ENCODE measurements around the gene GFOD2.

Gene GFOD2

GRCh38 chr16:67731753-67732095 lies 12.6 kb upstream of the GFOD2 start:
- DNase-seq (ENCODE audit: low read depth), result no peak

DNA sequence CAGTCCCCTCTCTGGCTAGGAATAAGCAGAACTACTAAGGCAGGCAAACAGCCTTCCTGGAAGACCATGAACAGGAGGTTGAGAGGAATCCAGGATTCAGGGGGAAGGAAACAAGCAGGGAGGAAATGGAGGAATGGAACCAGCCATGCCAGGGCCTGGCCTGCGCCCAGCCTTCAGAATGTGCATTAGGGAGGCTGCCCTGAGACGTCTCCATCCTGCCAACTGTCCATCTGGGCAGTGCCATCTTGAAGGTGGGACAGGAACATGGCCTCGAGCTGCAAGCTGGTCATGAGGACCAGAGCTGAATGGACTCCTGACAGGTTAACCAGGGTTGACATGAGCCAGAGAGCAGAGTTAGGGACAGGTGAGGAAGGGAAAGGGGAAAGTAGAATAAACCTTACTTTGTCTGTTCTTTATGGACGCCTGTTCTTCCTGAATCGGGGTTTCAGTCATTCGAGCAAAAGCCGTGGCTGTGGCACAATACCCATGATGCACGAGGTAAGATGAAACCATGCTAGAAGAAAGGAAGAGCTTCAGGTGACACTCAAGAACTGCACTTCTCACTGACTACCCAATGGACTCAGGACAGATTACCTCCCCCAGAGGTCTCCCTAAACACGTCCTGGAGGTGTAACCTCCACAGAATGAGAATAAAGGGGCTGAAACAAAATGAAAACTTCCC lies 12.1 kb upstream of the GFOD2 start:
- DNase-seq (ENCODE audit: low read depth), result no peak

DNA sequence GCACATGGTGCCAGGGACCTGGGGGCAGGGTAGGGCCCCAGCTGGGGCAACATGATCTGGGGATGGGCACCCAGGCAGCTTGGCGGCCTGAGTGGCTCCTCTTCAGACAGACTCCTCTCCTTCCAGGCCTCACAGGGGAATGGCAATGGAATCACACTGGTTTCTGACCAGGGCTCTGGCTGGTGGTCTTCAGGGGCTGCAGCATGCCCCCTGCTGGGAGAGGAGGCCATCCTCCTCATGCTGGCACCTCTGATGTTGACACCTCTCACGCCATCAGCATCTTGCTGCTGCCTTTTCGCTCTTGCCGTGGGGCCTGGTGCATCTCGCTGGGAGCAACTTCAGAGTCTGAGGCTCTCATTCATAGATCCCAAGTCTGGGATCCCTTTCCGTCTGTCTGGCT lies 11.2 kb upstream of the GFOD2 start:
- DNase-seq (ENCODE audit: low read depth), result no peak

DNA sequence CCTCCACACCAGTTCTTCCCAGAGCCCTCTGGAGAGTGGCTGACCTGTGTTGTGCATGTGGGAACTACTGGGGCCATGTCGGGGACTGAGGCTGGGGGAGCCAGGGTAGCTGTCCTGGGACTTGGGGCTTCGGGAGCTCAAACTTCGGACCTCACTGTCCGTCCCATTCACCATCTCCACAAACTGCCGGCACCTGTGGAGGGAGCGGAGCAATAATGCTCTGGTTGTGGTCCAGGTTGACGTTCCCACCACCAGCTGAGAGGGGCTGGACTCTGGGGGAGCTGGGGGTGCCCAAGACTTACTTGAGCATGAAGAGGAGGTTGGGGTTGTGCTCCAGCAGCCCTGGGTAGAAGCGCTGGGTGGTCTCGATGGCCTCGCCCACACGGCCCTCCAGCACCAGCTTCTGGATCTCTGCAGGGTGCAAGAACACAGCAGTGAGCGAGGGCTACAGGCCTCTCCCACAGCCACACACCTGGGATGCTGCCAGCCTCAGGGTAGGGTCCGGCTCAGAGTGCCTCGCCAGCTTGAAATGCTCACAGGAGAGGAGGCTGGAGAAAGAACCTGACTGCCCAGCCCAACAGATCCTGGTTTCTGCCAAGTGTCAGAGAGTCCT lies 10.6 kb upstream of the GFOD2 start:
- no peak for DNase-seq (ENCODE audit: low read depth)

GRCh38 chr16:67727521-67728485 lies 8.7 kb upstream of the GFOD2 start:
- DNase-seq (ENCODE audit: low read depth), result no peak

GRCh38 chr16:67726106-67727034 lies 7.3 kb upstream of the GFOD2 start:
- DNase-seq (ENCODE audit: low read depth), result no peak

GRCh38 chr16:67723911-67724305 lies 4.8 kb upstream of the GFOD2 start:
- DNase-seq (ENCODE audit: low read depth), result no peak

DNA sequence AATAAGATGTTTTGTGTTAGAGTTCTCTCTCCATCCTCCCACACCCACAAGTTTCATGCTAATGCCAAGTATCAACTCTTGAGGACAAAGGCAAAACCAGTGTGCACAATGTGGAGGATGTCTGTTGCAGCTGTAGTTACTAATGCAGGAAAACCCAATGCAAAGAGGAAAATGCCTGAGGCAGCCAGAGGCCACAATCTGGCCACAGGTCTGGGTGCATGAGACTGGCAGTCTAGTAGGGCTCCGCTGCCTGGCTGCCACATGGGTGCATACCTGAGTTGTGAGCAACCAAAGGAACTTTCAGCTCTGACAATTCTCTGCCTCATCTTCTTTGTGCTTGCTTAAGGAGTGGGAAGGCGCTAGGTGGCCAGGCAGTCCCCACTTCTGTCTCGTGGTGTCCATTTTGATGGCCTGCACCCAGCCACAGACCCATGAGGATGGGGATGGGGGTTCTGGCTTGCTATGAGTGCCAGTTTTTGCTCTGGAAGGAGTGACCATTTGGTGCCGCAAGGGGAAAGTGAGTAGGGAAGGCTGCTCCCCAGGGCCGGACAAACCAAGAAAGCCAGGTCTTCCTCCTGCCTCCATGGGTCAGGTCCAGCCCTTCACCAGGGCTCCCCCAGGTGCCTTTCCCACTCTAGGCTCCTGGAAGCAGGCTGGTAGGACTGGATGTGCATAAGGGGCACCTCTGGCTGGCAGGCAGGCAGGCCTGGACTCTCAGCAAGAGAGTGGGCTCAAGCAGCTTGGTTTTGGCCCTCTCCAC lies 4.2 kb upstream of the GFOD2 start:
- no peak for DNase-seq (ENCODE audit: low read depth)

DNA sequence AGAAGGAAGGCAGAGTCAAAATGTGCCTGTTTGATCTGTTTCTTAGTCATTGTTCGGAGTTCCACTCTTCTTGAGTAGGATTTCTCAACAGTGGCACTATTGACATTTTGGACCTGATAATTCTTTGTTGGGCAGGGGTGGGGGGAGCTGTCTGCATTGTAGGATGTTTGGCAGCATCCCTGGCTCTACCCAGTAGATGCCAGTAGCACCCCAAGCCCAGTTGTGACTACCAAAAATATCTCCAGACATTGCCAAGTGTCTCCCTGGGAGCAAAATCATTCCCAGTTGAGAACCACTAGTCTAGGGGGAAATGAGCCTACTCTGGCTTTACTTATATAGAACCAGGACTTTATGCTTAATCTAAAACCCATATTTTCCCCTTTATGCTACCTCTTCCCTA lies 1.1 kb upstream of the GFOD2 start:
- no peak for DNase-seq (ENCODE audit: low read depth)

- DNase-seq (ENCODE audit: low read depth), result peak; percentile 8
These were observed 645 bp upstream of the GFOD2 start for GRCh38 chr16:67719778-67720144.

GRCh38 chr16:67718668-67719047 lies 458 bp downstream of the GFOD2 start:
- DNase-seq (ENCODE audit: low read depth), result no peak

DNA sequence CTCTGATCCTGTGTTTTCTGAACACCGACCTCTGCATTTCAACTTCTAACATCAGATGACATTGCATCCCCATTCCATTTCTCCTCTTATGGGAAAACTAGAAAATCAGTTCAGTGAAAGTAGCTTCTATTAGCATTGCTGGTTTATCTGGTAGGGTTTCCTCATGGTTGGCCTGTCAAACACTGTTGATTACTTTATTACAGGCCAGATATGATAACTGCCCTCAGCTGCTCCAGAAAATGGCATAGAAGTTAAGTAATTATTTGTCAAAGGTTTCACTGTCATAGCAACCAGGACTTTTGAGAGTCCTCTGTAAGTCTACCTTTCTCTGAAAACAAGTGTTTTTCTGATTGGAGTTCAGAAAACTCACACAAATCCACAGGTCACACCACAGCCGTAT lies 3.0 kb downstream of the GFOD2 start:
- no peak for DNase-seq (ENCODE audit: low read depth)

GRCh38 chr16:67714522-67714921 lies 4.6 kb downstream of the GFOD2 start:
- no peak for DNase-seq (ENCODE audit: low read depth)

DNA sequence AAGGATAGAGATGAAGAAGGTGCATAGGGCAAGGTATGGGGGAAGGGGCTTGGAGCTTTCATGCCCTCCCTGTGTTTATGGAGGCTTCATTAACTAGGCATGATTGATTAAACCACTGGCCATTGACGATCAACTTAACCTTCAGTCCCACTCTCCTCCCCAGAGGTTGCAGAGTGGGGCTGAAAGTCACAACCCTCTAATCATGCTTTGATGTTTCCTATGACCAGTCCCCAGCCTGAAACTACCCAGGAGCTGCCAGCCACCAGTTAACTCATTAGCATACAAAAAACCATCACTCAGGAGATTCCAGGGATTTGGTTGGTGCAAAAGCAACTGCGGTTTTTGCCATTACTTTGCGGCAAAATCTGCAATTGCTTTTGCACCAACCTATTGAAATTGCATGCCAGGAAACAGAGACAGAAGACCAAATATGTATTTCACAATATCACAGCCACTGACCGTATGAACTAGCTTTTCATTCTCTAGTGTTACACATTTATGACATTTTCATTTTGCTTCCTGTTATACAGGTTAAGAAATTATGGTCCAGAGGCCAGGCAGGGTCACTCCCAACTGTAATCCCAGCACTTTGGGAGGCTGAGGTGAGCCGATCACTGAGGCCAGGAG lies 5.4 kb downstream of the GFOD2 start:
- DNase-seq (ENCODE audit: low read depth), result no peak

GRCh38 chr16:67710607-67711006 lies 8.5 kb downstream of the GFOD2 start:
- DNase-seq (ENCODE audit: low read depth), result no peak

GRCh38 chr16:67709050-67709449 lies 10.1 kb downstream of the GFOD2 start:
- no peak for DNase-seq (ENCODE audit: low read depth)

- DNase-seq (ENCODE audit: low read depth), result no peak
These were observed 10.7 kb downstream of the GFOD2 start for GRCh38 chr16:67708368-67708771.

DNA sequence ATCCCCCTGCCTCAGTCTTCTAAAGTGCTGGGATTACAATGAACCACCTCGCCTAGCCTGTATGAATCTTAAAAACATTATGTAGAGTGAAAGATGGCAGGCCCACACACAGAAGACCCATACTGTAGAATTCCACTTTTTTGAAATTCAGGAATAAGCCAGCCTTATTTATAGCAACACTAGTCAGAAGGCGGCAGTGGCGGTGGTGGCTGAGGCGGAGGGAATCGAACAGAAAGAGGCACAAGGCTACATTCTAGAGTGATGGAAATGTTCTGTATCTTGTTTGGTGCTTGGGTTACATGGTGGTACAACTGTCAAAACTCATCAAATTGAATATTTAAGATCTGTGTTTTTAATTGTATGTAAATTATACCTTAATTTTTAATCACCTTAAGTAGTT lies 11.3 kb downstream of the GFOD2 start:
- no peak for DNase-seq (ENCODE audit: low read depth)

GRCh38 chr16:67707210-67707609 lies 11.9 kb downstream of the GFOD2 start:
- no peak for DNase-seq (ENCODE audit: low read depth)

DNA sequence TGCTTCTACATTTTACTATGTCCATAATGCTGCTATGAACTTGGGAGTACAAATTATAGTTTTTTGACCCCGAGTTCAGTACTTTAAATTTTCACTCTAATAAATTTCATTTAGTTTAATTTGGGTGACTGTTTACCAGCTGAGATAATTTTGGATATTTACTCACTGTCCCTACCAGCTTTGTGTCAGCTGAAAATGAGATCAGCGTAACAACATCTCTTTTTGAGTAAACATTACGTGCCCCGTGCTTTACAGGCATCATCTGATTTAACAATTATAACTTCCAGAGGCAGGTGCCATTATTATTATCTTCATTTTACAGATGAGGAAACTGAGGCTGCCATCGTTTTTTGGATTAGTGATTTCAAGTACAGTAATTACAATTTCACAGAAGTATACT lies 15.0 kb downstream of the GFOD2 start:
- no peak for DNase-seq (ENCODE audit: low read depth)

- no peak for DNase-seq (ENCODE audit: low read depth)
These were observed 15.5 kb downstream of the GFOD2 start for GRCh38 chr16:67703626-67704025.
